Psoas muscle (tissue), 8 donors: ENCODE measurements around the gene USP13. TPM values are rescaled to one million over a fixed set of nuclear protein-coding genes. Genes with fewer than 3 reads are reported as not detected.
A peak's percentile ranks its signal among the peaks of the same experiment; 100 is the strongest.

Source experiments
- ATAC-seq, 4 donors: fragments of 200-7000 bp; cut with Tn5 transposase; one replicate each; pipeline ENCODE4 v1.9.1; 2020; ENCODE audit warnings: moderate library complexity in 3 of 4, mild to moderate bottlenecking in 2 of 4
- DNase-seq, 2 donors: peaks; one replicate each; pipeline ENCODE4 v3.0.0-alpha.2; 2020
- H3K27ac ChIP-seq: fragments of 200-600 bp; one replicate; pipeline ENCODE4 v1.8.0; 2022
- H3K27me3 ChIP-seq, 3 donors: fragments of 200-600 bp in 1 of 3; one replicate each; pipeline versions ENCODE4 v1.6.1 to v1.8.0; 2013 to 2022; ENCODE audit warnings: low read length in 2 of 3, mild to moderate bottlenecking in 2 of 3, moderate library complexity in 1 of 3; ENCODE audit not compliant: insufficient read depth in 3 of 3
- H3K36me3 ChIP-seq, 2 donors: fragments of 200-600 bp in 1 of 2; one replicate each; pipeline versions ENCODE4 v1.6.1 to v1.8.0; 2013 to 2022; ENCODE audit warnings: low read depth in 1 of 2, mild to moderate bottlenecking in 1 of 2, moderate library complexity in 1 of 2; ENCODE audit not compliant: insufficient read depth in 1 of 2
- H3K4me1 ChIP-seq: fragments of 200-600 bp; one replicate; pipeline ENCODE4 v1.8.0; 2022
- H3K4me3 ChIP-seq: fragments of 200-600 bp; one replicate; pipeline ENCODE4 v1.8.0; 2022; ENCODE audit warnings: mild to moderate bottlenecking
- H3K9me3 ChIP-seq: fragments of 200-600 bp; one replicate; pipeline ENCODE4 v1.8.0; 2022
- WGBS, 3 donors: extraction: QIAGEN DNeasy Blood & Tissue Kit; methylation state at CpG; one replicate each; pipeline versions ENCODE4 v1.1.6 to v1.1.7; 2013; 5-methylcytosine and 5-hydroxymethylcytosine counted together
- intact Hi-C, 2 donors: fragments of 100-400 bp; cut with DNase I; formaldehyde crosslinking; loops; one replicate each; pipeline versions ENCODE4 v1.11.0 to v1.14.2; 2022
- polyA plus RNA-seq, 3 donors: library from polyadenylated mRNA; stranded (reverse); fragments of 200-250 nt; gene quantifications; one replicate each; pipeline ENCODE4 v1.2.3, GENCODE V29; 2013
- total RNA-seq, 4 donors: library from RNA; stranded (reverse); fragmentation: NEBNext Ultra II Directional in 2 of 4; extraction: Animal tissue kit (Norgen Biotek cat#: 25700) in 2 of 4; gene quantifications; one replicate each; pipeline versions ENCODE4 v1.2.1 to v1.2.4, GENCODE V29; 2021 to 2023
- TF ChIP-seq, protein P1 (sequence below): fragments of 200-600 bp; IDR thresholded peaks from one replicate; pipeline ENCODE4 v1.8.0; 2022; ENCODE audit warnings: antibody characterized with exemption
- donor health status: healthy with polysubstance abuse.
- donor health status: DM: no; HTN: no; CAD: no; lungs with moderate emphysema.
- donor health status: Bipolar disorder and iron deficiency.
- donor health status: healthy.
- donor health status: DM: yes; HTN: yes; CAD: no.
- donor health status: DM: no; HTN: no; CAD: no.
- donor health status: DM: no; HTN: no; CAD: no.
- donor health status: DM: yes; HTN: yes; CAD: no.

Gene USP13
- total and polyA plus RNA-seq, 7 donors: 16.1 to 324 (median 175) TPM

DNA sequence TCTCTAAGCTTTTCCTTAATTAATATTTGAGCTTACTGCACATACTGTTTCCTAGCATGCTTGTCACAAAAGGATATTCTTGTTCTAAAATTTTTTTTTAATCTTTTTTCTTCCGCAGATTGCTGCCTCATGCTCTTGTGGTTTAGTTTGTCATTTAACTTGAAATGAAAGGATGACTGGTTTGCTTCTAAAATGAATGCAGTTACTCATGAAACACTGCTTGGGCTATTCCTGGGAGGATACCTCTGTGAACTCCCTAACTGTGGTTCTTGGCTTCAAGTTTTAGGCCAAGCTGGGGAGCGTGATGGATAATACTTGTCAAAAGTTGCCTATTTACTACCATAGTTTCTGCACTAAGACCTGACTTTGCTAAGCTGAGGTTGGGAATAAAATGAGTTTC lies 64.0 kb downstream of the USP13 start:
- Histone ChIP-seq H3K9me3 (no peaks in the 10 kb centered on the region), H3K4me1 (peaks cover 47% of the 10 kb centered on the region), H3K27me3 (no peaks in the 10 kb centered on the region), H3K4me3 (no peak overlapping the region), H3K27ac (peak overlapping the region; percentile 92), H3K36me3 (peaks cover 0 to 17% of the 10 kb centered on the region in 2 donors)
- ATAC-seq: peak; percentile 81 to 87 (median 82)
- intact Hi-C loops: no loop called here
- 35 to 58% (median 48%) methylated on average over 2 of the region's 2 CpGs for WGBS, 3 donors
- no peak for DNase-seq
- TF ChIP-seq, protein P1, sequence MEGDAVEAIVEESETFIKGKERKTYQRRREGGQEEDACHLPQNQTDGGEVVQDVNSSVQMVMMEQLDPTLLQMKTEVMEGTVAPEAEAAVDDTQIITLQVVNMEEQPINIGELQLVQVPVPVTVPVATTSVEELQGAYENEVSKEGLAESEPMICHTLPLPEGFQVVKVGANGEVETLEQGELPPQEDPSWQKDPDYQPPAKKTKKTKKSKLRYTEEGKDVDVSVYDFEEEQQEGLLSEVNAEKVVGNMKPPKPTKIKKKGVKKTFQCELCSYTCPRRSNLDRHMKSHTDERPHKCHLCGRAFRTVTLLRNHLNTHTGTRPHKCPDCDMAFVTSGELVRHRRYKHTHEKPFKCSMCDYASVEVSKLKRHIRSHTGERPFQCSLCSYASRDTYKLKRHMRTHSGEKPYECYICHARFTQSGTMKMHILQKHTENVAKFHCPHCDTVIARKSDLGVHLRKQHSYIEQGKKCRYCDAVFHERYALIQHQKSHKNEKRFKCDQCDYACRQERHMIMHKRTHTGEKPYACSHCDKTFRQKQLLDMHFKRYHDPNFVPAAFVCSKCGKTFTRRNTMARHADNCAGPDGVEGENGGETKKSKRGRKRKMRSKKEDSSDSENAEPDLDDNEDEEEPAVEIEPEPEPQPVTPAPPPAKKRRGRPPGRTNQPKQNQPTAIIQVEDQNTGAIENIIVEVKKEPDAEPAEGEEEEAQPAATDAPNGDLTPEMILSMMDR: no peak

DNA sequence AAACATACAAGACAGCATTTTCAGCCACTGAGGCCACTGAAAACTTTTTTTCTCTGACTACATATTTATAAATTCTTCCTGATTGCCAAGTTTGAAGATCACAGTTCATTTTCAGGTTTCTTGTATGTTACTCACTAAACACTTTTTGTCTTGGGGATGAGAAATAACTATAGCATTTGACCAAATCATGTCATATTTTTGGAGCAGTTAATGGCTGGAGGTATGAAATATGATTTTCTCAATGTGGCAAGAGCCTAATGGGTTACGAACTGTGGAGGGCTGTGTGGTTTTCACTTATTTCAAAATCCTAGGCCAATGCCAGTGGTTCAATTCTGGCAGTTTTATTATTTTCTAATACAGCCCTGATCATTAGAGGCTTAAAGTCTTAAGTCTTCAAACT lies 64.4 kb downstream of the USP13 start:
- peak overlapping the region; percentile 92 for H3K27ac ChIP-seq
- 62 to 79% (median 79%) methylated on average over 1 of the region's 1 CpG for WGBS, 3 donors
- peaks cover 47% of the 10 kb centered on the region for H3K4me1 ChIP-seq
- peaks cover 0 to 19% of the 10 kb centered on the region in 2 donors for H3K36me3 ChIP-seq
- H3K9me3 ChIP-seq: no peaks in the 10 kb centered on the region
- no peak for DNase-seq
- H3K4me3 ChIP-seq: no peak overlapping the region
- TF ChIP-seq, protein P1: no peak
- intact Hi-C loops: no loop called here
- ATAC-seq: peak; percentile 20 to 44 (median 27)
- no peaks in the 10 kb centered on the region for H3K27me3 ChIP-seq

GRCh38 chr3:179719048-179719734 lies 66.4 kb downstream of the USP13 start:
- TF ChIP-seq, protein P1: no peak
- no peak for ATAC-seq
- 89 to 97% (median 93%) methylated on average over 10 of the region's 10 CpGs for WGBS, 3 donors
- H3K36me3 ChIP-seq: peaks cover 5 to 36% of the 10 kb centered on the region in 2 donors
- no peak for DNase-seq
- H3K27ac ChIP-seq: peak overlapping the region; percentile 92
- no peaks in the 10 kb centered on the region for H3K9me3 ChIP-seq
- H3K27me3 ChIP-seq: no peaks in the 10 kb centered on the region
- no peak overlapping the region for H3K4me3 ChIP-seq
- H3K4me1 ChIP-seq: peaks cover 28% of the 10 kb centered on the region
- intact Hi-C loops: no loop called here

DNA sequence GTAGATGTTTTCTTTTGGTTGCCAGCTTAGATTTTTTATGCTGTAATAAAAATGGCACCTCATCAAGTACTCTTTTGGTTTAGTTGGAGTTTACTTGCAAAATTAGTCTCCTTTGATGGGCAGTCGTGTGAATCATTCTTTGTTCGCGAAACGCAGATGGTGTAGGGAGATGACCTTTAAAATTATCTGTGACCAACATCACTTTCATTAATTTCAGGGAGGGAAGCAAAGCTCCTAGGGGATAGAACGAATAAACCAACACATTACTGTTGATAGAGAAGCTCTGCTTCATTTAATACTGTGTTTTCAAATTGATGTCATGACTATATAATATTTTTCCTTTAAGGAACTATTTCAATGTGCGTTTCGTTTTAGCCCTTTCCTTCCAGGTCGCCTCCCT lies 67.4 kb downstream of the USP13 start:
- Histone ChIP-seq H3K4me3 (no peak overlapping the region), H3K9me3 (no peaks in the 10 kb centered on the region), H3K27me3 (no peaks in the 10 kb centered on the region), H3K36me3 (peaks cover 5 to 36% of the 10 kb centered on the region in 2 donors), H3K4me1 (peaks cover 23% of the 10 kb centered on the region), H3K27ac (peak overlapping the region; percentile 92)
- TF ChIP-seq, protein P1: no peak
- ATAC-seq: no peak
- no peak for DNase-seq
- intact Hi-C loops: no loop called here
- WGBS, 3 donors: 74 to 78% (median 74%) methylated on average over 8 of the region's 8 CpGs

DNA sequence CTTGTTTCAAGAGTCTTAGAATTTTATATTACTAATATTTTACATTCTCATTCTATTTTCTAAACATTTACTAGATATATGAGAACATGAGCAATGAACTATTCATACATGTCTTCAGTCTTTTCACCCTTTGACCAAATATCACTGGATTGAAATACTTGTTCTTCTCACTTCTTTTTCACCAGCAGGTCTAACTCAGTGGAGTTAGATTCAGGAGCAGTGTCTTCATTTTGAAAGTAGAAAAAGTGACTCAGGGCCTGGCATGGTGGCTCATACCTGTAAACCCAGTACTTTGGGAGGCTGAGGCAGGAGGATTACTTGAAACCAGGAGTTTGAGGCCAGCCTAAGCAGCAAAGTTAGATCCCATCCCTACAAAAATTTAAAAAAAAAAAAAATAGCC lies 70.8 kb downstream of the USP13 start:
- TF ChIP-seq, protein P1: no peak
- H3K36me3 ChIP-seq: peaks cover 5 to 36% of the 10 kb centered on the region in 2 donors
- no peaks in the 10 kb centered on the region for H3K27me3 ChIP-seq
- ATAC-seq (no peak), DNase-seq (no peak)
- intact Hi-C loops: no loop called here
- no peaks in the 10 kb centered on the region for H3K9me3 ChIP-seq
- no peak overlapping the region for H3K4me3 ChIP-seq
- peaks cover 7% of the 10 kb centered on the region for H3K4me1 ChIP-seq
- peak overlapping the region; percentile 64 for H3K27ac ChIP-seq
